NCI-H524 (cell line): ENCODE data around the gene PRM2.

ENCODE experiments used
- DNase-seq, 2 experiments: peaks; one replicate each; lab custom pipeline; 2025; lab: John Stamatoyannopoulos, UW

PRM2 gene

DNA sequence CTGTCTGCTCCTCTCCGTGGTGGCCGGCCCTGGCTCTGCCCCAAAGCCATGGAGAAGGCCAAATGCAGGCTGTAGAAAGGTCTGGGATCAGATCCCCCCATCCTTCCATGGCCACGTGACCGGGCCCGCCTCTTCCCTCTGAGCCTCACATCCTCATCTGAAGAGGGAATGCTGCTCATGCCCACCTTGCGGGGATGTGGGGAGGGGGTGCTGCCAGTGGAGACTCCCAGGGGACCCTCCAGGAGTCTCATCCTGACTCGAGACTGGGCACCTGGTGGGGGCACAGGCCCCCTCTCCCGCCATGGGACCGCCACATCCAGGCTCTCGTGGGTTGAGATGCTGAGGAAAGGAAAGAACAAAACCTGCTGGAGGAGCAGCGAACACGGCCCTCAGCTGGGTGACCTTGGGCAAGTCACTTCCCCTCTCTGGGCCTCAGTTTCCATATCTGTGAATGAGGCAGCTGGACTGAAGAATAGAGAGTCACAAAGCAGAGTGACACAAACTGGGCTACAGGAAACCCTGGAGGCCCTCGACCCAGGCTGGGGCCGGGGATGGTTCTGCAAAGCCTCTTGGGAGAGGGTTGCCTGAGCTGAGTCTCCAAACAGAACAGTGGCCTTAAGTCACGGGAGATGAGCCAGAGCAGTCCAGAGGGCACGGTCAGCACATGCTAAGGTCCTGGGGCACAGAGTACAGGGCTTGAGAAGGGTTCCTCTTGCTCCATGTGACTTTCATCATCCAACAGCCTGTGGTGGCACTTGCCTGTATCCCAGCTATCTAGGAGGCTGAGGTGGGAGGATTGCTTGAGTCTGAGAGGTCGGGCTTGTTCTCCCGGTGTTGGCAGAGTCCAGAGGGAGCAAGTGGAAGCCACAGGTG, 50.4 kb downstream of the PRM2 start:
- DNase-seq: no peak
